HepG2 (cell line): ENCODE measurements around the gene ITGB3. TPM values are rescaled to one million over a fixed set of nuclear protein-coding genes. Genes with fewer than 3 reads are reported as not detected.
A peak's percentile ranks its signal among the peaks of the same experiment; 100 is the strongest.

Source experiments
- ATAC-seq: fragments of 200-7000 bp; cut with Tn5 transposase; 3 replicates; pipeline ENCODE4 v1.9.1; 2020; ENCODE audit warnings: mild to moderate bottlenecking, moderate library complexity
- BruUV-seq: library from RNA; stranded (reverse); fragments of 400-500 nt; replicated peaks from 2 replicates; lab custom pipeline; 2021; lab: Mats Ljungman, UMichigan
- CTCF ChIA-PET: fragments of 300-600 bp; formaldehyde crosslinking; extraction: SDS; loops from one replicate; lab custom pipeline; 2021; ENCODE audit warnings: low total read pairs, inconsistent platforms, low intra/inter-chr PET ratio; lab: Yijun Ruan, JAX
- POLR2A ChIA-PET: fragments of 350-600 bp; sonication (Branson Sonifier 250); formaldehyde crosslinking; loops from one replicate; lab custom pipeline; 2020; ENCODE audit warnings: antibody characterized with exemption, inconsistent platforms; lab: Yijun Ruan, JAX
- DNase-seq: peaks from one replicate; pipeline ENCODE4 v3.0.0-alpha.2; 2015; ENCODE audit warnings: low spot score
- FAIRE-seq: peaks from 3 replicates; lab custom pipeline; 2011; peaks lifted over from hg19 to GRCh38; lab: Jason Lieb, UNC
- H2AFZ ChIP-seq: one replicate; pipeline ENCODE4 v1.6.1; 2011; ENCODE audit warnings: low read length, inconsistent platforms
- H3K27ac ChIP-seq: fragments of 300-600 bp; 3 replicates; pipeline ENCODE4 v1.8.0; 2011; ENCODE audit warnings: mixed run types, mild to moderate bottlenecking, mixed read lengths, low read length, inconsistent platforms; ENCODE audit not compliant: insufficient read depth; ENCODE audit errors: extremely low read length
- H3K27me3 ChIP-seq, 2 experiments: fragments of 200-600 bp in 1 of 2; 2 replicates in 1 of 2; 3 replicates in 1 of 2; pipeline versions ENCODE4 v1.6.0 to v1.8.0; 2011; ENCODE audit warnings: low read length in 2 of 2, mild to moderate bottlenecking in 2 of 2, moderate library complexity in 2 of 2, inconsistent platforms in 1 of 2; ENCODE audit not compliant: insufficient read depth in 2 of 2, control insufficient read depth in 1 of 2
- H3K36me3 ChIP-seq, 2 experiments: fragments of 200-600 bp in 1 of 2; replicated peaks in 1 of 2; 2 replicates in 1 of 2; 3 replicates in 1 of 2; pipeline versions ENCODE4 v1.5.1 to v1.8.0; 2011; ENCODE audit warnings: low read length in 2 of 2, inconsistent platforms in 1 of 2; ENCODE audit not compliant: insufficient read depth in 2 of 2, control insufficient read depth in 1 of 2
- H3K4me1 ChIP-seq: 2 replicates; pipeline ENCODE4 v1.5.1; 2012; ENCODE audit warnings: low read length, inconsistent platforms; ENCODE audit not compliant: insufficient read depth
- H3K4me2 ChIP-seq: 2 replicates; pipeline ENCODE4 v1.6.0; 2011; ENCODE audit warnings: low read depth, low read length, inconsistent platforms
- H3K4me3 ChIP-seq, 3 experiments: fragments of 200-600 bp in 1 of 3; sonication (generic), shearing (Covaris generic) in 1 of 3; replicated peaks in 1 of 3; 2 replicates each; pipeline ENCODE4 v1.5.1; 2011 to 2016; ENCODE audit warnings: low read length in 3 of 3, inconsistent platforms in 2 of 3, low read depth in 2 of 3, mild to moderate bottlenecking in 2 of 3, control low read depth in 1 of 3, mixed read lengths in 1 of 3; ENCODE audit not compliant: insufficient read depth in 1 of 3
- H3K79me2 ChIP-seq: one replicate; pipeline ENCODE4 v1.6.1; 2011; ENCODE audit warnings: low read length, inconsistent platforms; ENCODE audit not compliant: insufficient read depth
- H3K9ac ChIP-seq: 2 replicates; pipeline ENCODE4 v1.6.0; 2011; ENCODE audit warnings: mild to moderate bottlenecking, low read depth, low read length, inconsistent platforms; ENCODE audit not compliant: insufficient read depth
- H3K9me3 ChIP-seq: 2 replicates; pipeline ENCODE4 v1.5.1; 2012; ENCODE audit warnings: mild to moderate bottlenecking, low read length
- H4K20me1 ChIP-seq: 2 replicates; pipeline ENCODE4 v1.6.0; 2011; ENCODE audit warnings: inconsistent platforms, mild to moderate bottlenecking, low read length, moderate library complexity; ENCODE audit not compliant: insufficient read depth
- ARID5B ChIP-seq: IDR thresholded peaks from 2 replicates; pipeline ENCODE4 v1.4.0; 2020; ENCODE audit warnings: mild to moderate bottlenecking, missing genetic modification reagents
- FOXJ3 ChIP-seq: sonication (generic); formaldehyde crosslinking; IDR thresholded peaks from 2 replicates; pipeline ENCODE4 v1.4.0; 2020; ENCODE audit warnings: missing genetic modification reagents, mild to moderate bottlenecking, borderline replicate concordance
- KLF12 ChIP-seq: sonication (generic); formaldehyde crosslinking; IDR thresholded peaks from 2 replicates; pipeline ENCODE4 v1.4.0; 2020; ENCODE audit warnings: missing genetic modification reagents, borderline replicate concordance
- TRAFD1 ChIP-seq: sonication (generic); formaldehyde crosslinking; IDR thresholded peaks from 2 replicates; pipeline ENCODE4 v1.5.1; 2020; ENCODE audit warnings: missing genetic modification reagents, mild to moderate bottlenecking, borderline replicate concordance
- WGBS: methylation state at CpG from one replicate; pipeline ENCODE4 v1.1.6; 2017; ENCODE audit warnings: low lambda C conversion rate; 5-methylcytosine and 5-hydroxymethylcytosine counted together
- in situ Hi-C: cut with HindIII; loops from 2 replicates; pipeline ENCODE4 v1.10.0; 2017; ENCODE audit warnings: low pct_unique_long_range_greater_than_20kb; ENCODE audit not compliant: extremely low pct_ligation_motif_present
- intact Hi-C: fragments of 100-400 bp; cut with micrococcal nuclease; formaldehyde crosslinking; loops from one replicate; pipeline ENCODE4 v1.10.0; 2022; ENCODE audit not compliant: unreplicated experiment
- polyA plus RNA-seq, 8 experiments: library from polyadenylated mRNA; depleted of rRNA in 3 of 8; stranded (reverse) in 7 of 8; unstranded in 1 of 8; fragments of >200 nt; fragmentation: Illumina TruSeq in 4 of 8; extraction: Trizol in 4 of 8; gene quantifications; 2 replicates each; pipeline versions ENCODE4 v1.2.1 to v1.2.3, GENCODE V29; 2011 to 2016; ENCODE audit warnings: low read depth in 4 of 8, missing spikeins in 1 of 8, mixed read lengths in 1 of 8; ENCODE audit not compliant: insufficient read depth in 1 of 8
- total RNA-seq, 5 experiments: library from RNA; depleted of rRNA; stranded (reverse); fragments of >200 nt; fragmentation: Illumina TruSeq; extraction: Trizol; gene quantifications; 2 replicates each; pipeline ENCODE4 v1.2.3, GENCODE V29; 2016; ENCODE audit warnings: low read depth in 1 of 5

ITGB3 gene
- total and polyA plus RNA-seq, 2 of the 13 experiments (the other 11 are each of a cell fraction or from before 2014, with no cell fraction given) = 0.09 to 0.31 TPM

GRCh38 chr17:47225436-47225858 is 28.2 kb upstream of the ITGB3 start:
- peak; percentile 45 for DNase-seq
- no peak overlapping the region for H2AFZ ChIP-seq
- in situ Hi-C loops = no loop called here
- H3K27ac ChIP-seq = no peak overlapping the region
- peak overlapping the region; percentile 2; the same call in 1 of the 2 replicates for H3K9ac ChIP-seq
- 7% methylated on average over 3 of the region's 3 CpGs for WGBS
- H3K79me2 ChIP-seq = no peaks in the 10 kb centered on the region
- H4K20me1 ChIP-seq = no peaks in the 10 kb centered on the region
- H3K4me2 ChIP-seq = peak overlapping the region; percentile 25; the same call in 1 of the 2 replicates
- H3K9me3 ChIP-seq = peaks cover 9% of the 10 kb centered on the region; the same call in 1 of the 2 replicates
- H3K36me3 ChIP-seq = no peaks in the 10 kb centered on the region
- CTCF ChIA-PET = no interaction called here
- BruUV-seq = no TSS peak
- peaks cover 8 to 21% of the 10 kb centered on the region in 2 experiments; a peak in 2 of 5 replicates for H3K27me3 ChIP-seq
- intact Hi-C loops = loop anchor here (10.0 kb wide), 1 partner anchor 389 kb away; no protein-coding TSS in a partner anchor
- FAIRE-seq = no peak
- POLR2A ChIA-PET = no interaction called here
- H3K4me3 ChIP-seq = no peak overlapping the region
- TF ChIP-seq FOXJ3 (CRISPR knock-in tag) = no peak
- no peak for TF ChIP-seq KLF12 (CRISPR knock-in tag)
- TF ChIP-seq TRAFD1 (CRISPR knock-in tag) = no peak
- peak; percentile 46; the same call in 1 of the 2 replicates for TF ChIP-seq ARID5B (CRISPR knock-in tag)
- TF ChIP-seq, all 625 proteins: peak for 1
- no peak for ATAC-seq
- H3K4me1 ChIP-seq = peaks cover 37% of the 10 kb centered on the region
